RPMI7951 (cell line): ENCODE data around the gene EIF1B. TPM values are rescaled to one million over a fixed set of nuclear protein-coding genes. Genes with fewer than 3 reads are reported as not detected.

Experiments used
- DNase-seq: peaks from one replicate; pipeline ENCODE4 v3.0.0-alpha.2; 2012; ENCODE audit warnings: low read depth
- total RNA-seq: library from RNA; depleted of rRNA; stranded (reverse); fragments of >200 nt; shearing (Covaris generic); gene quantifications from 2 replicates; pipeline ENCODE4 v1.2.3, GENCODE V29; 2014

The EIF1B gene
- total RNA-seq, 1 experiment from 2014 or later: 42.2 TPM

DNA sequence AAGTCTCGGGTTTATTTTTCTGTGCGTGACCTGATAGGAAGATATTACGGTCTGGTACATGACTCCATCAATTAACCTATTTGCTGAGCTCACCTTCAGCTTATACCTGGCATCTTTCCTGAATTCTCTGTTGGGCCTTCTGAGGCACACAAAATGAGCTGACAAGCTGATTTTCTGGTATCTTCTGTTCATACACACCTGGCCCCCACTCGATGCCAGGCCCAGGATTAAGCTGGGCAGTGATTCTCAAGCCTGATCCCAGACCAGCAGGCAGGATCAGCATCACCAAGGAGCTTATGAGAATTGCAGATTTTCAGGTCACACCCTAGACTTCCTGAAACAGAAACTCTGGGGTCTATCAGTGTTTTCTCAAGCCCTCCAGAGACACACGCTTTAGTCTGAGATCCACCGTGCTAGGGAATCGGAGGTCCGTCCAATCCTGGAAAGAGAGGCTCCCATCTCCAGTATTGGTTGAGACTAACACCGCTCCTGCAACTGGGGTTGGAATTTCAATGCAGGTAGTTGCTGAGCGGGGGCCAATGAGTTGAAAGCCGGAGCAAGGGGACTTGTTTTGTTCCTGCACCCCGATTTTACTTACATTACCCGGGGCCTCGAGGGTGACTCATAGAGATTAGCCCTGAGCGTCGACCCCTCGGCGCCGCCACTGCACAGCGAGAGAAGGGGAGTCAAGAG is 636 bp upstream of the EIF1B start:
- DNase-seq: no peak

GRCh38 chr3:40309925-40310695 is 603 bp downstream of the EIF1B start:
- DNase-seq: peak; percentile 37

- no peak for DNase-seq
Measured at GRCh38 chr3:40310705-40311104, 1.2 kb downstream of the EIF1B start.

GRCh38 chr3:40312661-40313226 is 3.2 kb downstream of the EIF1B start:
- DNase-seq: peak; percentile 24

DNA sequence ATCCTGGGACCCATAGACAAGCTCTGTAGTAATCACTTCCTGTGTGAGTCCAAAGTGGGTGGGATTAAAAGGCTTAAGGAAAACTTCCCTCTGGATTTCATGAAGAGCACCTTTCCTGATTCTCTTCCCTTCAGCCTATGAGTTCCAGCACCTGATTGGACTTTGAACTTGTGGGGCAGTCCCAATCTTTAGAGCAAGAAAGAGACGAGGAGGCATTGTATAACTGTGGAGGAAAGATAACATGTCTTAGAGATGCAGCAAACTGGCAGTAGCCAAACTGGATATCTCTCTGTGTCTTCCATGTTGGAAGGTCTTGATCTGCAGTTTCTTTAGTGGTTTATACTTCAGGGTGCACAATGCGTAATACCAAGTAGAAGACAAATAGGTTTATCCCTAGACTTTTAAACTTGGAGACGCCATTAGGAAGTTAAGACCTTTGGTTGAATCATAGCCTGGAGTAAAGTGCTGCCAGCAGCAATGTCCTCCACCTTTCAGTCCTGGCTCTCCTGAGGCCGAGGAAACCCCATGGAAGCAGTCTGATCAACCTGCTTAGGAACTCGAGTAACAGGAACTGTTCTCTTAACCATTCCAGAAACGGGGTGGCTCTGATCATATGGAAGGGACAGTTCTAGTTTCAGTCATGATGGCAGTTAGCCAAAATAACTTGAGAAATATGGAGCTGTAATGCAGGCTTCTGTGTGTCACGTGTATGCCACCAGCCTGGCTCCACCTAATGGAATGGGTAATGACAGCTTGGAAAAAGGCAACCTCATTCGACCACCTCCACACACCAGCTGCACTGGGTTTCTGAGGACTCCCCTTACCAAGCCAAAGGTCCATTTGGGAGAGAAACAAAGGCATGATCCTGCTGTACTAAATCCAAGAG is 4.7 kb downstream of the EIF1B start:
- DNase-seq: no peak

GRCh38 chr3:40317061-40317855 is 7.8 kb downstream of the EIF1B start:
- peak; percentile 65 for DNase-seq

DNA sequence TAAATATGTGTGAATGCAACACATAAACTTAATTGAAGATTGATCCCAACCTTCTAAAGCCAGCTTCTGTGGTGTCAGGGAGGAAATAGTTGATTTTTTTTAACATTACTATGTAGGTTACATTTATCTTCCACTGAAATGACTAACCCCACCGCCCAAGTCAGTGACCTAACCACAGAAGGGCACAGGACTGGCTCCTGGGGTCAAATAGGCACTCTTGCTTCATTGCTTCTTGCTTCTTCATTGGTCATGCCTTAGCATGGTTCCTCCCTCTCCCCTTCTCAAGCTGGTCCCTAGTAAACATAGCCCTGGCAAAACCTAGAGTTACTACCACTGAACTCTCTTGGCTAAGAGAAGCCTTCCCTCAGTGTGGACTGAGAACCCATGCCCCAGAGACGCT is 12.3 kb downstream of the EIF1B start:
- DNase-seq: no peak

DNA sequence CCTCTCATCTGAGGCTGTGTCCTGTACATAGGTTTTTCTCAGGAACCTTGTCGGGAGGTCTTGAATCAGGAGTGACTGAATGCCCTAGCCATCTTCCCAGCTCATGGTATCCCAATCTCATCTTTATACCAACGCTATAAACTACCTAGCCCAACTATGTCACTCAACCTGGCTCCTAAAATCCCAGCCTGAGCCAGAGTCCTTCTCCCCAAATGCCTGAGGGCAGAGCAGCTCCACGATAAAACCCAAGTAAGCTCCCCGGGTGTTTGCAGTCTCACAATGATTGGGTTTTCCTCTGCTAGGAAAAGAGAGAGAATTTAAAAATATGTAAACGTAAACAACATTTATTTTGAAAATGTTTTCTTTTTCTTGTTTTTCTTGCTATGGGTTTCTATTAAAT is 14.4 kb downstream of the EIF1B start:
- DNase-seq: no peak

DNA sequence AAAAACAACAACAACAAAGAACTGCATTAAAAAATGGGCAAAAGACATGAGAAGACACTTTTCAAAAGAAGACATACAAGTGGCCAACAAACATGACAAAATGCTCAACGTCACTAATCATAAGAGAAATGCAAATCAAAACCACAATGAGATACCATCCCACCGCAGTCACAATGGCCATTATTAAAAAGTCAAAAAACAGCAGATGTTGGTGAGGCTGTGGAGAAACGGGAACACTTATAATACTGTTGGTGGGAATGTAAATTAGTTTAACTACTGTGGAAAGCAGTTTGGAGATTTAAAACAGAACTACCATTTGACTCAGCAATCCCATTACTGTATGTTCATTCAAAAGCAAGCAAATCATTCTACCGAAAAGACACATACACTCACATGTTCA is 15.1 kb downstream of the EIF1B start:
- no peak for DNase-seq

DNA sequence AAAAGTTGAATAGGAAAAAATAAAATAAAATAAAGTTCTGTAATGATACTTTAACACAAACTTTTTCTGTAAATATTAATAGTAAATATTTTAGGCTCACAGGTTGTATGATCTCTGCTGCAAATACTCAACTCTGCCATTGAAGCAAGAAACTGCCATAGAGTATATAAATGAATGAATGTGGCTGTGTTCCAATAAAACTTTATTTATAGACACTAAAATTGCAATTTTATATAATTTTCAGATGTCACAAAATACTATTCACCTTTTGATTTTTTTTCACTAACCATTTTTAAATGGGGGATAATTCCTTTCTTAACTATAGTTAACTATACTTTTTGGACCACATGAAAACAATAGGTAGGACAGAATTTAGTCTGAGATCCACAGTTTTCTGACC is 16.0 kb downstream of the EIF1B start:
- no peak for DNase-seq

GRCh38 chr3:40328374-40328773 is 18.9 kb downstream of the EIF1B start:
- DNase-seq: no peak

- no peak for DNase-seq
Measured at GRCh38 chr3:40329071-40329470, 19.6 kb downstream of the EIF1B start.

- DNase-seq: no peak
Measured at GRCh38 chr3:40332684-40333083, 23.2 kb downstream of the EIF1B start.

GRCh38 chr3:40333416-40333815 is 23.9 kb downstream of the EIF1B start:
- DNase-seq: peak; percentile 66

DNA sequence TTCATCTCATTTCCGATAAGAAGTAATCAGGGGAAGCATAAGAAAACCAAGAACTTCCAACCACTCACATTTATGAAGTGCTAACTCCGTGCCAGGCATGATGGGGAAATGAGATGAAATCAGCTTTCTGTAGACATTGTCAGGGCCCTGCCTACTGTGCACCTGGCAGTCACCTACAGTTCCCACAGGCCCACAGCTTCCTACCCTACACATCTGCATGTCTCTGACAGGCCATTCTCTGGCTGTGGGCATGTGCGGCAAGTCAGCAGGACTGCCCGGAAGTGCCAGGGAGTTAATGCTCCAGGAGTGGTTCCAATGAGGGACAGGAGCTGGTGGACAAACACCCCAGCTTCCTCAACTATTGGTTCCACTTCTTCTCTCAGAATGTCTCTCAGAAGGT is 24.3 kb downstream of the EIF1B start:
- no peak for DNase-seq

GRCh38 chr3:40336101-40336500 is 26.6 kb downstream of the EIF1B start:
- DNase-seq: no peak

DNA sequence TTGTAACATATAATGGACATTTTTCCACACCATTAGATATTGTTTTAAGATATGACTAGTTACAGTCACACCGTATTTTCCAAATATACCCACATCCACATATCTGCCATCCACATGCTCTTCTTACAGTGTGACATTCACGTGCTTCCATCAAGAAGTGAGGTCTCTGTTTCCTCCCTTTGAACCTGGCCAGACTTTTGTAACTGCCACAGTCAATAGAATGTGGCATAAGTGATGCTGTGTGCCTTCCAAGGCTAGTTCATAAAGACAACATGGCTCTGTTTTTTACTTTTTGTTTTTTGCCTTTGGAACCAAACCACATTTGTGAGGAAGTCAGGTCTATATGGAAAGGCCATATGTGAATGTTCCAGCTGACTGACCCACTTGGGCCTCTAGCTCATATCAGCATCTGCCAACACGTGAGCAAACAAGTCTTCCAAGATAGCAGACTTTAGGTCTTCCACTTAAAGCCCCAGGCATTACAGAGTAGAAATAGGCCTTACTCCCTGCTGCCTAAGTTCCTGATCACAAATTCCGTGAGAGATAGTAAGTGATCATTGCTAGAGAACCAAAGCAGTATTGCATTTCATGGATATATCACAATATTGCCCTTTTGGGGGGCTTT is 27.1 kb downstream of the EIF1B start:
- DNase-seq: no peak

DNA sequence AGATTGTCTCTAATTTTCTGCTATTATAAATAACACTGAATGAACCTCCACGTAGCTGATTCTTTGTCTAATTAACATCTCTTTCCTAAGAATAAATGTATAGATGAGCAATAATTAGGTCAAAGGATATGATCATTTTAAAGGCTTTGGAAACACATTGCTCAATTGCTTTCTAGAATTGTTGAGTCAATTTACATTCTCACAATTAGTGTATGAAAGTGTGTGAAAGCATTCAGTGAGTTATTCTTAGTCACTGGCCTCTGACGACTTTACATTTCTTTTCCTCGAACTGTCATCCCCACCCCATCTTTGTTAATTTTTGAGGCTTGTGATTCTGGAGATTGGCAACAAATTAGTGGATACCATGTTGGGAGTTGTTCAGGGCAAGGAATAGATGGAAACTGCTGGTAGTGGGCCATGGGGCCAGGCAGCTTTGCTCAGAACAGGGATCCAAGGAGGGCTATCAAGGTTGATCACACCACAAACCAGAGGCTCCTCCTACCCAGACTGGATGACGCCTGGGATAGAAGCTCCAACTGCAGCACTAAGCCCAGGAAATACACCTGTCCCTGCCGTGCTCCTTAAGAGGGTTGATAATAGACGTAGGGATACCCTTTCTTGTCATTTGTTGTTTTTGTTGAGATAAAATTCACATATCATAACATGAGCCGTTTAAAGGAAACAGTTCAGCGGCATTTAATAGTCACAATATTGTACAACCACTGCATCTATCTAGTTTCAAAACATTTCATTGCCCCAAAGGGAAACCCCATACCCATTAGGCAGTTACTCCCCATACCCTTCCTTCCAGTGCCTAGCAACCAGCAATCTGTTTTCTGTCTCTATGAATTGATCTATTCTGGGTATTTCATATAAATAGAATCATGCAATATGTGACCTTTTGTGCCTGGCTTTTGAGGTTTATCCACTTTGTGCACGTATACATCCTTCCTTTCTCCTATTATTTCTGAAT is 27.9 kb downstream of the EIF1B start:
- DNase-seq: no peak

- DNase-seq: no peak
Measured at GRCh38 chr3:40339871-40340270, 30.4 kb downstream of the EIF1B start.
